HepG2 (cell line): ENCODE data around the gene UBXN1. TPM values are rescaled to one million over a fixed set of nuclear protein-coding genes. Genes with fewer than 3 reads are reported as not detected.

Experiments
- ADNP ChIP-seq: sonication (generic); formaldehyde crosslinking; IDR thresholded peaks from 2 replicates; pipeline ENCODE4 v1.4.0; 2020; ENCODE audit warnings: missing genetic modification reagents
- ARNTL ChIP-seq: sonication (generic); formaldehyde crosslinking; IDR thresholded peaks from 2 replicates; pipeline ENCODE4 v1.4.0; 2020; ENCODE audit warnings: mild to moderate bottlenecking, missing genetic modification reagents
- ASH2L ChIP-seq: fragments of 300-600, 200-600 bp; sonication (generic); IDR thresholded peaks from 2 replicates; pipeline ENCODE4 v1.7.0; 2017; ENCODE audit warnings: low read depth, mild to moderate bottlenecking, moderate library complexity, mixed read lengths, low read length; ENCODE audit not compliant: insufficient read length
- CENPX ChIP-seq: sonication (generic); formaldehyde crosslinking; IDR thresholded peaks from 2 replicates; pipeline ENCODE4 v1.9.0; 2021; ENCODE audit warnings: mild to moderate bottlenecking, missing genetic modification reagents, moderate library complexity
- CREB1 ChIP-seq, 2 experiments: fragments of 450-650 bp in 1 of 2; IDR thresholded peaks; 2 replicates each; pipeline ENCODE4 v1.6.1; 2016 to 2017; ENCODE audit warnings: control low read depth in 1 of 2, mild to moderate bottlenecking in 1 of 2, missing compliant biosample characterization in 1 of 2, missing genetic modification characterization in 1 of 2
- HNF4G ChIP-seq, 2 experiments: sonication (generic) in 1 of 2; formaldehyde crosslinking in 1 of 2; IDR thresholded peaks; 2 replicates each; pipeline versions ENCODE4 v1.4.0 to v1.6.1; 2011 to 2020; ENCODE audit warnings: borderline replicate concordance in 2 of 2, low read depth in 2 of 2, mild to moderate bottlenecking in 2 of 2, low read length in 1 of 2, missing genetic modification reagents in 1 of 2, moderate library complexity in 1 of 2
- NFKB2 ChIP-seq: sonication (generic); formaldehyde crosslinking; IDR thresholded peaks from 2 replicates; pipeline ENCODE4 v1.4.0; 2020; ENCODE audit warnings: missing genetic modification reagents, borderline replicate concordance
- SALL1 ChIP-seq: sonication (generic); formaldehyde crosslinking; IDR thresholded peaks from 2 replicates; pipeline ENCODE4 v1.8.0; 2022; ENCODE audit warnings: mild to moderate bottlenecking, missing genetic modification reagents
- ZFP90 ChIP-seq: sonication (generic); formaldehyde crosslinking; IDR thresholded peaks from 2 replicates; pipeline ENCODE4 v1.8.0; 2022; ENCODE audit warnings: missing genetic modification reagents, mild to moderate bottlenecking, inconsistent platforms, borderline replicate concordance
- ZNF121 ChIP-seq: sonication (generic); formaldehyde crosslinking; IDR thresholded peaks from 2 replicates; pipeline ENCODE4 v1.5.0; 2020; ENCODE audit warnings: mild to moderate bottlenecking, missing genetic modification reagents
- ZNF138 ChIP-seq: sonication (generic); formaldehyde crosslinking; IDR thresholded peaks from 2 replicates; pipeline ENCODE4 v1.5.0; 2020; ENCODE audit warnings: mild to moderate bottlenecking, low read depth, missing genetic modification reagents
- ZNF343 ChIP-seq: sonication (generic); formaldehyde crosslinking; IDR thresholded peaks from 2 replicates; pipeline ENCODE4 v1.4.0; 2020; ENCODE audit warnings: mild to moderate bottlenecking, missing genetic modification reagents
- ZNF607 ChIP-seq: sonication (generic); formaldehyde crosslinking; IDR thresholded peaks from 2 replicates; pipeline ENCODE4 v1.5.1; 2020; ENCODE audit warnings: missing genetic modification reagents, mild to moderate bottlenecking, borderline replicate concordance
- ZNF704 ChIP-seq: sonication (generic); formaldehyde crosslinking; IDR thresholded peaks from 2 replicates; pipeline ENCODE4 v1.8.1; 2023; ENCODE audit warnings: mild to moderate bottlenecking, inconsistent platforms, moderate library complexity, missing genetic modification reagents, borderline replicate concordance
- ZNF720 ChIP-seq: sonication (generic); formaldehyde crosslinking; IDR thresholded peaks from 2 replicates; pipeline ENCODE4 v1.4.0; 2020; ENCODE audit warnings: missing genetic modification reagents
- polyA plus RNA-seq, 8 experiments: library from polyadenylated mRNA; depleted of rRNA in 3 of 8; stranded (reverse) in 7 of 8; unstranded in 1 of 8; fragments of >200 nt; fragmentation: Illumina TruSeq in 4 of 8; extraction: Trizol in 4 of 8; gene quantifications; 2 replicates each; pipeline versions ENCODE4 v1.2.1 to v1.2.3, GENCODE V29; 2011 to 2016; ENCODE audit warnings: low read depth in 4 of 8, missing spikeins in 1 of 8, mixed read lengths in 1 of 8; ENCODE audit not compliant: insufficient read depth in 1 of 8
- total RNA-seq, 5 experiments: library from RNA; depleted of rRNA; stranded (reverse); fragments of >200 nt; fragmentation: Illumina TruSeq; extraction: Trizol; gene quantifications; 2 replicates each; pipeline ENCODE4 v1.2.3, GENCODE V29; 2016; ENCODE audit warnings: low read depth in 1 of 5
- TF ChIP-seq, protein P1 (sequence below): sonication (generic); formaldehyde crosslinking; IDR thresholded peaks from 2 replicates; pipeline ENCODE4 v1.8.1; 2023; ENCODE audit warnings: missing genetic modification reagents, inconsistent platforms, borderline replicate concordance
- TF ChIP-seq, protein P2 (sequence below): sonication (generic); formaldehyde crosslinking; IDR thresholded peaks from 2 replicates; pipeline ENCODE4 v1.4.0; 2020; ENCODE audit warnings: missing genetic modification reagents
- TF ChIP-seq, protein P3 (sequence below): sonication (generic); formaldehyde crosslinking; IDR thresholded peaks from 2 replicates; pipeline ENCODE4 v1.5.0; 2020; ENCODE audit warnings: missing genetic modification reagents

UBXN1 gene
- total and polyA plus RNA-seq, 2 of the 13 experiments (the other 11 are each of a cell fraction or from before 2014, with no cell fraction given) = 47.5 to 52.4 TPM

DNA sequence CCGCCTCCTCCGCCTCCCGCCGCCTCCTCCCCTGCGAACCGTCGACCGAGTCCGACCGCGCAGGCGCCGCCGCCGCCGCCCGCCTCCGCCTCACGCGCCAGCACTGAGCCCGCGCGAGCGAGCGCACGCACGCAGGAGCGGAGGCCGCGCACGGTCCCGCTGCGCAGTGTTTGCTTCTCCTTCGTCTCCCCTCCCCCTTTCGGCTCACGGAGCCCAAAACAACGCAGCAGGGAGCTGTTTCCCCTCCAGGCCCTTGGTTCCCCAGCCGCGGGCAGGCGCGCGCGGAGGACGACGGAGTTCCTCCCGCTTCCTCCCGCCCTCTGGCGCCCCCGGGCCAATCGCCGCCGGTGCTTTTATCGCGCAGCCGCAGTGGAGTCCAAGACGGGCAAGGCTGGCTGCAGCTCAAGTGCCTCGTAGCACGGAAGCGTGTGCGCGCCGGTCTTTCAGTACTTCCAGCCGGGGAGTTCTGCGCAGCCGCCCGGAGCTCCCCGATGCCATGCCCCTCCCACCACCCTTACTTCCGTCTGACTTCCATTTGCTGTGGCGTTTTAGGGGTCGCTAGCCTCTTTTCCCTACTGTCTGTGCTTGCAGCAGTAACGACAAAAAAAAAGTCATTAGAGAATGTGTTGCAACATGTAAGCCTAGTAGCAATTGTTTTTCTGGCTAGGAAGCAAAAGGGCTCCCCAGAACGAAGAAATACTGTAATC lies 48.4 kb upstream of the UBXN1 start, which contains the start of gene HNRNPUL2 (continued):
- TF ChIP-seq ZNF704 (CRISPR knock-in tag) = no peak; the same call in 1 of the 2 replicates
- TF ChIP-seq ZNF121 = 0 out of 2 replicates have a peak, but pooled peaks have one; percentile 54
- peak; percentile 92 for TF ChIP-seq ZNF607 (CRISPR knock-in tag)
- TF ChIP-seq CREB1 (IDR thresholded peaks at IDR 0.05) = no peak
- TF ChIP-seq CREB1 (CRISPR knock-in tag; IDR thresholded peaks at IDR 0.05) = no peak; the same call in 1 of the 2 replicates
- TF ChIP-seq ZNF138 (CRISPR knock-in tag) = peak; percentile 71; the same call in 1 of the 2 replicates
- no peak for TF ChIP-seq HNF4G (IDR thresholded peaks at IDR 0.05; ENCODE audit: borderline replicate concordance, low read depth, low read length)
- no peak for TF ChIP-seq HNF4G (CRISPR knock-in tag; IDR thresholded peaks at IDR 0.05; ENCODE audit: borderline replicate concordance, low read depth)
- TF ChIP-seq ADNP (CRISPR knock-in tag) = no peak
- TF ChIP-seq ZNF343 = no peak
- TF ChIP-seq, protein P1, sequence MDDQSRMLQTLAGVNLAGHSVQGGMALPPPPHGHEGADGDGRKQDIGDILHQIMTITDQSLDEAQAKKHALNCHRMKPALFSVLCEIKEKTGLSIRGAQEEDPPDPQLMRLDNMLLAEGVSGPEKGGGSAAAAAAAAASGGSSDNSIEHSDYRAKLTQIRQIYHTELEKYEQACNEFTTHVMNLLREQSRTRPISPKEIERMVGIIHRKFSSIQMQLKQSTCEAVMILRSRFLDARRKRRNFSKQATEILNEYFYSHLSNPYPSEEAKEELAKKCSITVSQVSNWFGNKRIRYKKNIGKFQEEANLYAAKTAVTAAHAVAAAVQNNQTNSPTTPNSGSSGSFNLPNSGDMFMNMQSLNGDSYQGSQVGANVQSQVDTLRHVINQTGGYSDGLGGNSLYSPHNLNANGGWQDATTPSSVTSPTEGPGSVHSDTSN (CRISPR knock-in tag) = peak; percentile 78; the same call in 1 of the 2 replicates
- no peak for TF ChIP-seq ZNF720 (CRISPR knock-in tag)
- peak; percentile 94; the same call in 1 of the 2 replicates for TF ChIP-seq NFKB2 (CRISPR knock-in tag)
- TF ChIP-seq, protein P2, sequence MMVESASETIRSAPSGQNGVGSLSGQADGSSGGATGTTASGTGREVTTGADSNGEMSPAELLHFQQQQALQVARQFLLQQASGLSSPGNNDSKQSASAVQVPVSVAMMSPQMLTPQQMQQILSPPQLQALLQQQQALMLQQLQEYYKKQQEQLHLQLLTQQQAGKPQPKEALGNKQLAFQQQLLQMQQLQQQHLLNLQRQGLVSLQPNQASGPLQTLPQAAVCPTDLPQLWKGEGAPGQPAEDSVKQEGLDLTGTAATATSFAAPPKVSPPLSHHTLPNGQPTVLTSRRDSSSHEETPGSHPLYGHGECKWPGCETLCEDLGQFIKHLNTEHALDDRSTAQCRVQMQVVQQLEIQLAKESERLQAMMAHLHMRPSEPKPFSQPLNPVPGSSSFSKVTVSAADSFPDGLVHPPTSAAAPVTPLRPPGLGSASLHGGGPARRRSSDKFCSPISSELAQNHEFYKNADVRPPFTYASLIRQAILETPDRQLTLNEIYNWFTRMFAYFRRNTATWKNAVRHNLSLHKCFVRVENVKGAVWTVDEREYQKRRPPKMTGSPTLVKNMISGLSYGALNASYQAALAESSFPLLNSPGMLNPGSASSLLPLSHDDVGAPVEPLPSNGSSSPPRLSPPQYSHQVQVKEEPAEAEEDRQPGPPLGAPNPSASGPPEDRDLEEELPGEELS (CRISPR knock-in tag) = peak; percentile 63
- peak; percentile 85 for TF ChIP-seq ASH2L
- TF ChIP-seq ARNTL (CRISPR knock-in tag) = peak; percentile 57; the same call in 1 of the 2 replicates
- no peak for TF ChIP-seq CENPX (CRISPR knock-in tag)
- TF ChIP-seq SALL1 (CRISPR knock-in tag) = peak; percentile 90; the same call in 1 of the 2 replicates
- TF ChIP-seq, protein P3, sequence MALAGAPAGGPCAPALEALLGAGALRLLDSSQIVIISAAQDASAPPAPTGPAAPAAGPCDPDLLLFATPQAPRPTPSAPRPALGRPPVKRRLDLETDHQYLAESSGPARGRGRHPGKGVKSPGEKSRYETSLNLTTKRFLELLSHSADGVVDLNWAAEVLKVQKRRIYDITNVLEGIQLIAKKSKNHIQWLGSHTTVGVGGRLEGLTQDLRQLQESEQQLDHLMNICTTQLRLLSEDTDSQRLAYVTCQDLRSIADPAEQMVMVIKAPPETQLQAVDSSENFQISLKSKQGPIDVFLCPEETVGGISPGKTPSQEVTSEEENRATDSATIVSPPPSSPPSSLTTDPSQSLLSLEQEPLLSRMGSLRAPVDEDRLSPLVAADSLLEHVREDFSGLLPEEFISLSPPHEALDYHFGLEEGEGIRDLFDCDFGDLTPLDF (CRISPR knock-in tag) = peak; percentile 95
- TF ChIP-seq ZFP90 (CRISPR knock-in tag) = peak; percentile 98
